NCI-H2227 (cell line): ENCODE results near the gene ATP6V1G3.
"Not testable (repeated sequence)": the region's sequence is repeated elsewhere in the genome, so short reads cannot be mapped to it uniquely, and the experiment has no call there.

Source experiments
- DNase-seq: peaks from one replicate; lab custom pipeline; 2025; ENCODE audit not compliant: unreplicated experiment; lab: John Stamatoyannopoulos, UW

Gene ATP6V1G3

GRCh38 chr1:198498103-198498385 lies 42.4 kb downstream of the ATP6V1G3 start:
- no peak for DNase-seq

DNA sequence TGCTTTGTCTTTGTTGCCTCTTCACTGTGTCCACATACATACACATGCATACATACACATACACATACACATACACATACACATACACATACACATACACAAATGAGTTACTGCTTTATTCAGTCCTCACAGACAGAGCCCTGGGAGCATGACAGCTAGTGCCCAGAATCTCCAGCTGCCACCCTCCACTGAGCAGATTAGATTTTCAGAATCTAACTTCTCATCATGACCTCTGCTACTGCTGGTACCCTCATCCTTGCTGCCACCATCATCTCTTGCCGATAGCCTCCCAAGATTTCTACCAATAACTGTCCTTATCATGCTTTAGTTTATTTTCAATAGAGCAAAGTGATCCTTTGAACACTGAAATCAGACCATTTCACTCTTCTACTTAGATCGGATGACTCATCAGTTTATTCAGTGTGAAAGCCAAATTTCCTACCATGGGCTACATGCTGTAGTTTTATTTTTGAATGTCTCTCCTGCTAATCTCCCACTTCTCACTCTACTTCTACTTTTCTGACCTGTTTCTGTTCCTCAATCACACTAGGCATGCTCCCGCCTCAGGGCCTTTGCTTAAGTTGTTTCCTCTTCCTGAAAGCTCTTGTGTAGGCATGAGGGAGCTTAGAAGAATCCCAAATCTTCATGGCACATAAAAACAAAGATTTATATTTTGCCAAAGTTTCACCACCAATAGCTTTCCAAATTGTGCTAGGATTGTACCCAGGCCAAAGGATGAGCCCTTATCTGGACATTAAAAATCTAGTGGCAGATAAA lies 43.0 kb downstream of the ATP6V1G3 start:
- no peak for DNase-seq

DNA sequence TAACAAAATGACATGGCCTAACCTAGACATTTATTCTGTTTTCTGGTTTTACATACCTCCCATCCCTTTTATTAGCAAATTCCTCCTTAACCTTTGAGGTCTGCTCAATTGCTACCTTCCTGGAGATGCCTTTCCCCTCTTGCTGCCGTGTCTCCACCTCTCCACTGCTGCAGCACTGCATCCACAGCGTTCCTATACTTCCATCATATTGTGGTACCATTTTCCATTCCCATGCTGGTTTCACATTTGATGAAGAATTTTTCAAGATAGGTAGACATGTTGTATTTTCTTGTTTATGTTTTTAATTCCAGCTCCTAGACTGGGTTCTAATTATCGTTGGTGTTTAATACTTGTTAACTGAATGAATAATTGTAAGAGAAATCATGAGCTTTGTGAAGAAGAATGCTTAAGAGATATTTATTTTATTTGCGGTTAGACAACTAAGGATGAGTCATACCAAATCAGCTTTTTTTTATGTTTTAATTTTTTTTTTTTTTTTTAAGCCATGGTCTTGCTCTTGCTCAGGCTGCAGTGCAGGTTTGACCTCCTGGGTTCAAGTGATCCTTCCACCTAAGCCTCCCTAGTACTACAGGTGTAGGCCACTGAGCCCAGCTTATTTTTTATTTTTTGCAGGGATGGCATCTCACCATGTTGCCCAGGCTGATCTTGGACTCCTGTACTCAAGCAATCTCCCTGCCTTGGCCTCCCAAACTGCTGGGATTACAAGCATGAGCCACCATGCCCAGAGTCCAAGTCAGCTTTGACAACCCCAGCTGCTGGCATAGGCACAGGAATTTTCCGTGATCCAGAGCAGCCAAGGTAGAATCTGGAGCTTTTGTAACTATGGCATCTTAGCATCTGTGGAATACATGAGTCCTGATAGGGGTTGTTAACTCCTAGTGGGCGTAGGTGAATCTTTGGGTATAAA lies 44.0 kb downstream of the ATP6V1G3 start:
- DNase-seq, result no peak

GRCh38 chr1:198495631-198496030 lies 44.8 kb downstream of the ATP6V1G3 start:
- DNase-seq, result no peak

DNA sequence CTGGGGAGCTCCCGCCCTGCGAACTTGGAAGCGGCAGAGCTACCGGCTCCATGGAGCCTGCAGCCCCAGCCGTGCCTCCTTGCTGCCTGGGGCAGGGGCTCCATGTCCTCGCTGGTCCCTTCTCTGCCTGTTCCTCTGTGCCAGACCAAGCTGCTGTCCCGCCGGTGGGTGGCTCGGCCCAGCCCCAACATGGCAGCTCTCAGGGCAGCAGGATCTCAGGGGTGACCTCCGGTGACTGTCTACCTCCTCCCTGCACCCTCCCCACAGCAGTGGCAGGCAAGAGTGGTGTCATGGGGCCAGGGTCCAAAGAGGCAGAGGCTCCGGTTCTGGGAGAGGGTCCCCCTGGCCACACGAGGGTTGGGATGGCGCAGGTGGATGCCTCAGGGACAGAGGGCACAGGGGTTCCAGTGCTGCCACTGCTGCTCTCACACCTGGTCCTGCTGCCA lies 45.8 kb downstream of the ATP6V1G3 start:
- DNase-seq, result no peak

- no peak for DNase-seq
Observed at GRCh38 chr1:198494139-198494538, 46.3 kb downstream of the ATP6V1G3 start.

- no peak for DNase-seq
Observed at GRCh38 chr1:198493329-198493728, 47.2 kb downstream of the ATP6V1G3 start.

DNA sequence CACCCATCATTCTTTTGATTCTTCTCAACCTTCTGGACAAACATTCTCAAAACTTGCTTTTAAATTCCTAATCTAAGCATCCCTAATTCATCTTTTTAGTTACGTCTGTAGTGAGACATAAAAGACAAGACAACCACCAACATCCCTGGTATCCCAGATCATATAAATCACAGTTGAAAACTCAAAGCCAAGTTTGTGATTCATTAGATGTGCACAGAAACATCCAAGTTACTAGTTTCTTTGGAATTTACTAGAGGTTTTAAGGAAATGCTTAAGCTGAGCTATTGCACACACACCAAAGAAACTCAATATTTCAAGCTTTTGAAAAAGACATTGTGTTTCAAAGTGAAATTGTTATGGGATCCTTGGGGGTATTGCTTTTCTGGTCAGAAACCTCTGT lies 47.6 kb downstream of the ATP6V1G3 start:
- DNase-seq, result no peak

DNA sequence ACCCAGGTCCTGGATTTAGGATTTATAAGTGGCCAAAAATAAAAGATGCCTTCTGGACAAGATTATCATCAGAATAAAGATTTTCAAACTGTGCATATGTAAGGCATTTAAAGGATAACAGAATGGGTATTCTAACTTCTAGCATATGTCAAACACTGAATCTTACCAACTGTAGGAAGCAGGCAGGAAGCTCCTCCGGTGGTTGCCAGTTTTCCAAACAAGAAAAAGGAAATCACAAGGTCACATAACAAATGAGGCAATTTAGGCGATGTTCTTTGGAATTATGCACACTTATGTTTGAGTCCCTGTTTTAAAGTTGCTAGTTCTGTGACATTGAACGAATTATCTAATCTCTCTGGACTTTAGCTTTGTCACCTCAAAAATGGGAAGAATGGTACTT lies 48.9 kb downstream of the ATP6V1G3 start:
- DNase-seq, result no peak

GRCh38 chr1:198491028-198491427 lies 49.5 kb downstream of the ATP6V1G3 start:
- DNase-seq, result no peak

- DNase-seq, result no peak
Observed at GRCh38 chr1:198490224-198490623, 50.3 kb downstream of the ATP6V1G3 start.

DNA sequence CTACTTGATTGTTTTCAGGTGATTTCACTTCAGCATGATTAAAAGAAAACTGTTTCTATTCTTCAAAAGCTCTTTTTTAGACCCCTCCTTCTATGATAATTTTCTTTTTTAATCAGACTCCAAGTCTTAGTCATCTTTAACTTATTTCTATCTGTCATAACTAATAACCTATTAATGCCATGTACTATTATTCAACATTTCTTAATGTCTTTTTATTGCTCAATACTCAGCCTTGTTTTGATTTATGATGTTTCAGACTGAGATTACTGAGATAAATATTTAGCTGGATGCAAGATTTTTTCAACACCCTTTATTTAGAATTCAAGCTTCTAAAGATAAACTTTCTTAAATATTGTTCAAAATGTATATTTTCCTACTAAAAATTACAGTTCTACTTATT lies 53.6 kb downstream of the ATP6V1G3 start:
- no peak for DNase-seq

DNA sequence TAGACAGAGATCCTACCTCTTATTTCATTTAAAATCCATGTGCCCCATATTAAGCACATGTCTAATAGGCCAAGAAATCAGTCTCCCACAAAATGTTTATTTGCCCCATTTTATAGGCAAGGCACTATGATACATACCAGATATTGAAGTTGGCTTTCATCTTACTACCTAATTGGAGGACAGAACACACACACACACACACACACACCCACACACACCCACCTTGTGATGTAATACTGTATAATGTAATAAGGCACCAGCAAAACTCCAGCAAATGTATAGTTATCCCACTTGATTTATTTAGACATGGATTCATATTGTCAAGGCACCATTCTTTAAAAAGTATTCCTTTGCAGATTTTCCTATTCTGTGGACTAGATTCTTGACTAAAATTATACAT lies 56.8 kb downstream of the ATP6V1G3 start:
- no peak for DNase-seq

DNA sequence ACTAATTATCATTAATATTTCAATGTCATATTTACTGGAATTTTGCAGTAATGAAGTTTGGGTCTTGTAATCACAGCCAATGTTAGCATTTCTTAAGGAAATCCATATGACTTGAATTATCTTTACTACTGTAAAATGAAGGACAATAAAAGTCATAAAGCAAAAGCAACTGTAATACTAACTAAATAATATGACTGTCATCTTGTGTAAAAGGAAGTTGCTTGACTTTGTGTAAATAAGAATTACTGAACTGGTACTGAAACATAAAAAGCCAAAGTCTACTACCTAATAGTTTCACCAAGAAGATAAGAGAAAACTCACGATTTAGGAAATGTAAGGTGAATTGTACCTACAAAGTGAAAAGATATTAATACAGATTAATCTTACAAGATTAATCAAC lies 57.5 kb downstream of the ATP6V1G3 start:
- no peak for DNase-seq

GRCh38 chr1:198481661-198482060 lies 58.8 kb downstream of the ATP6V1G3 start:
- no peak for DNase-seq

- DNase-seq, result no peak
Observed at GRCh38 chr1:198480876-198481275, 59.6 kb downstream of the ATP6V1G3 start.

GRCh38 chr1:198477354-198477753 lies 63.1 kb downstream of the ATP6V1G3 start:
- not testable (repeated sequence) for DNase-seq
